Measurements from ENCODE around the gene HOXA9.

The HOXA9 gene

DNA sequence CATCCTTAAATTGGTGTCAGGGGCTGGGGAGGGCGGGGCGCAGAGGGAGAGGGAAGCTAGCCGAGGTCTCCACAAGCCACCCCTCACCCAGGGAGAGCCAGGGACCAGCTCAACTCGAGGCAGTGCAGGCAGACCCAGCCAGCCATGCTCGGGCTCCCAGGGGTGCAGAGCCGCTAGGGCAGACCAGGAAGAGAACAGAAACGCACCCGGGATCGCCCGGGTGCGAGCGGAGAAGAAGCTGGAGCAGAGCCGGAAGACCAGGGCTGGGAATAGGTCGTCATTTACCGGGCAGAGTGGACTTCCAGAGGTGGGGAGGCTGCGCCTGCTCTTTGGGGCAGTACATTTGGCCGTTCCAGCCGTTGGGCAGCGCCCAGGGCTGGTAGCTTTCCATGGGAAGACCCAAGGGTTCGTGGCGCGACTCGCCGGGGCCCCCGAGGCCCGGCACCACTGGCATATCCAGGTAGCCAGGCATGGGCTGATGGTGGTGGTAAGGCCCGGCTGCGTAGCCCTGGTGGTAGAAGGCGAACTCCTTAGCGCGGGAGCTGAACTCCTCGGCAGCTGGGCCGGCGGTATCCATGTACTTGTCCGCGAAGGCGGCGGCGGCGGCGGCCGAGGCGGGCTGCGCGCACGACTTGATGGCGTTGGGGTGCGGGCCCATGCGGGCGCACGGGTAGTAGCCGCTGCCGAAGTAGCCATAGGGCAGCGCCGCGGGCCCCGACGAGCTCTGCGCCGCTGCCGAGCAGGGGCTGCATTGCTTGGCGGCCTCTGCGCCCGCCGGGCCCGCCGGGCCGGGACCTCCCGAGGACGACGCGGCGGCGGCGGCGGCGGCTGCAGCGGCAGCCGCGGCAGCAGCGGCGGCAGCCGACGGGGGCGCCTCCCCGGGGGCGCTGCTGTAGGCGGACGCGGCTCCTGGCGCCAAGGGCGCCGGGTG lies 33.8 kb upstream of the HOXA9 start:
- TF ChIP-seq POLR2A (IDR thresholded peaks at IDR 0.05; ENCODE audit: extremely low read depth, insufficient read length) (no peak), MYC (IDR thresholded peaks at IDR 0.05; ENCODE audit: low read depth, low read length) (no peak), CTCF (IDR thresholded peaks at IDR 0.05; ENCODE audit: low read depth, low read length) (no peak), MAX (IDR thresholded peaks at IDR 0.05; ENCODE audit: low read depth, low read length) (no peak)
- DNase-seq (ENCODE audit: low read depth), result peak; percentile 80

DNA sequence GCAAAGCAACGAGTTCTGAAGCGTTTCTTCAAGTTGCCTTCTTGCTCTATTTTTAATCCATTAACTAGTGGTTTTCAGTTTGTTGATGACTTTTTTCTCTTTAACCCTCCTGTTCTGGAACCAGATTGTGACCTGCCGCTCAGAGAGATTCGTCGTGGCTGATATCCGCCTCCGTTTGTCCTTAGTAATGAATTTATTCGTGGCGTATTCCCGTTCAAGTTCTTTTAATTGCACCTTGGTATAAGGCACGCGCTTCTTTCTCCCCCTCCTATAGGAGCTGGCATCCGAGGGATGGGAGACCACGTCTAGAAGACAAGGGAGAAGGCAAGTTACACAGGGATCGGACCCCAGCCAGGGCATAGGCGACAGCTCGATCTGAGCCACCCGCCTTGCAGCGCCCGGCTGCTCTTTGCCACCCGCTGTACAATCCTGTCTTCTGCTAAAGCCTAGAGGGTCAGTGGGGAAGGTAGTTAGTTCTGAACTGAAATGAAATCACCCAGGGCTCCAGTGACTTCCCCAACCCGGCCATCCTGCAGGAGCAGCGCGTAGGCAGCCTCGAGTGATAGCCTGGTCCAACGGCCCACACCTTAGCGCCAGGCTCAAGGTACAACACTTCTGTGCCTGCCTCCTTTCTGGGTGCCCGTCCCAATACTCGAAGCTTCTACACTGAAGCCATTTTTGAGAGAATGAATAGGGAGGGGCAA lies 33.0 kb upstream of the HOXA9 start:
- H3K4me3 ChIP-seq (ENCODE audit: low read depth, low read length), result peak overlapping the region; percentile 82
- TF ChIP-seq MAX (IDR thresholded peaks at IDR 0.05; ENCODE audit: low read depth, low read length), result no peak
- peak; percentile 31; the same call in 1 of the 2 replicates for TF ChIP-seq MYC (IDR thresholded peaks at IDR 0.05; ENCODE audit: low read depth, low read length)
- peak; percentile 81 for DNase-seq (ENCODE audit: low read depth)

More for the DNA sequence above, 33.8 kb upstream of the HOXA9 start:
- peak overlapping the region; percentile 82 for H3K4me3 ChIP-seq (ENCODE audit: low read depth, low read length)

DNA sequence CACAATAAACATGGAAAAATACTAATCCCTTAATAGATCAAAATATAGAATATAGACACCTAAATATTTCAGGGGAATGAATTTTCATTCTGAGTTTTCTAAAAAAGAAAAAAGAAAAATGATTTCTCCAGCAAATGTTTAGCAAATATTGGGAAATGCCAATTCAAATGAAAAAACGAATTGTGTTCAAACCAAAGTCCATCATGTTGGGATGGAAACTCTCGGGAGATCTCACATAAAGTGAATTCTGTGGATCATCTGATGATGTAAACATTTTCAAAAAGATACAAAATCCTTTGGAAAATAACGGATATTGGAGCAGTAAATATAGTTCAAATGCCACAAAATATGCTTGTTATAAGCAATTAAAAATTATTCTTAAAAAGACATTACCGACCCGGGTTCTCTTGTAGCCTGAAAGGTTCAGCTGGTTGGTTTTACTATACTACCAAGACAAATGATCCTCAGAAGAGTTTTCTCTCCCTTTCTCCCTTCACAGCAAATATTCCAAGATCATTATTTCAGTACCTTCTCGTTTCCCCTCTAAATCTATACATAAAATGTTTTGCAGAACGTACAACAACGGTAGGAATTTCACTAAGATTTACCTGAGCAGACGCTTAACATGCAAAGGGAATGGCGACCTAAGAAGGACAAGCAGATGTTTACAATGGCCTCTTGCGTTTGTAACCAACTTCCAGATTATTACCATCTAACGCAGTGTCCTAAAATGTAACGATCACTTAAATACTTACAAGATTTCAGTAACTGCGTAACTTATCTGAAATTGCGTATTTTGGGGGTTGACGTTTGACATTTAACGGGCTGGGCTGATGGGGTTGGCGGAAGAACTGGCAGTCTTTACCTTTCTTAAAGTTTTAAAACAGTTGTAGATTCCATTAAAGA lies 32.1 kb upstream of the HOXA9 start:
- TF ChIP-seq POLR2A (IDR thresholded peaks at IDR 0.05; ENCODE audit: extremely low read depth, insufficient read length), result no peak
- TF ChIP-seq CTCF (IDR thresholded peaks at IDR 0.05; ENCODE audit: low read depth, low read length), result no peak
- TF ChIP-seq MAX (IDR thresholded peaks at IDR 0.05; ENCODE audit: low read depth, low read length), result no peak
- TF ChIP-seq MYC (IDR thresholded peaks at IDR 0.05; ENCODE audit: low read depth, low read length), result no peak
- H3K4me3 ChIP-seq (ENCODE audit: low read depth, low read length), result peak overlapping the region; percentile 82
- DNase-seq (ENCODE audit: low read depth), result peak; percentile 31

DNA sequence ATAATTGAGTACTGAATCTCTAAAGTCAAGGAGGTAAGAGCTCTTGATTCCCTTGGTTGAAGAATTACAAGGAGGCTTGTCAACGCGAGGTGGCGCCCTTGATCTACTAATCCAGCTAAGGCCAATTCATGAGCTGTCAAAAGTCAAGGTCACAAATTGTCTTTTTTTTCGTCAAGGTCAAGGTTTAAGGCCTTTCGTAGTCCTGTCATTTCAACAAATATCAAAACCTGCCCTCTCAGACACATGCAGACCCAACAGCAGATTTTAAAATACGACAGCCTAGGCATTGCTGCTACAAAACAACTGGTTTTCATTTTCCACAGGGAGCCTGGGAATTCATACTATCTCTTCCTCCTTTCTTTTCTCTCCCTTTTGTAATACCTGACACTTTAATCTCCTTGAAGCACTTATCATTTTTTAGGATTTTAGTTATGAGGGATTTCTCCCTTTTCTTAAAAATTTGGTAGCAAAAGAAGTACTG lies 31.0 kb upstream of the HOXA9 start:
- DNase-seq (ENCODE audit: low read depth), result peak; percentile 94
- TF ChIP-seq MAX (IDR thresholded peaks at IDR 0.05; ENCODE audit: low read depth, low read length) (no peak), CTCF (IDR thresholded peaks at IDR 0.05; ENCODE audit: low read depth, low read length) (peak; percentile 83), POLR2A (IDR thresholded peaks at IDR 0.05; ENCODE audit: extremely low read depth, insufficient read length) (no peak)
- peak overlapping the region; percentile 82 for H3K4me3 ChIP-seq (ENCODE audit: low read depth, low read length)

DNA sequence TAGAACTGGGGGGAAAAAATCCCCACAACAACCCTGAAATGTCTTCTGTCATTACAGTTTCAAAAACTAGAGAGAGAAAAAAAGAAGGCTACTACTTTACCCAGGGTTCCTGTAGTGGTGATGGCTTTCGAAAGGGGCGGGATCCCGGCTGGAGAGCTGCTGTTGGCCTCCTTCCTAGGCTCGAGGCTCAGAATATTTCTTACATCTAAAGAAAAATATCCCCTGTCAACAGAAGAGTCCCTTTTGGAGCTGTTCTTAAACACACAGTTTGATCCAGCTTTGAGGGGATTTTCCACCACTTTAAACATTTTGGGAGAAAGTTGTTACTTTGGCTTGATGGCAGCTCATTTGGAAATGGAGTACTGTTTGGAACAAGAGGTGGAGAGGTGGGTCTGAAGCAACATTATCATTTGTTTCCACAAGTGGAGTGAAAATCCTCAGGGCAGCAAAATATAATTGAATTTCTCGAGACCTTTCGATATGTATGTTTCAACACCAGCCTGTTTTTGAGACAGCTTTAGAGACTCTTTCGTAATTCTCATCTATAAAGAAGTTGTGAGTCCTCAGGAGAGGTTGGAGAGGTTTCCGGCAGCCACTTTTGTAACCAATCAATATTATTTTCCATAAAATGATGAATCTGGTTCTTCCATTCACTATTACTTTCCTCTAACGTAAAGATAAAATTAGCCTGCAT lies 29.5 kb upstream of the HOXA9 start:
- TF ChIP-seq CTCF (IDR thresholded peaks at IDR 0.05; ENCODE audit: low read depth, low read length) (no peak), POLR2A (IDR thresholded peaks at IDR 0.05; ENCODE audit: extremely low read depth, insufficient read length) (no peak), MYC (IDR thresholded peaks at IDR 0.05; ENCODE audit: low read depth, low read length) (peak; percentile 23; the same call in 1 of the 2 replicates), MAX (IDR thresholded peaks at IDR 0.05; ENCODE audit: low read depth, low read length) (no peak)
- peak overlapping the region; percentile 39 for H3K4me3 ChIP-seq (ENCODE audit: low read depth, low read length)
- peak; percentile 65 for DNase-seq (ENCODE audit: low read depth)

Data from NB4 (cell line).